RPMI8226 (cell line): ENCODE measurements around the gene LDB3.
"Not testable (repeated sequence)": the region's sequence is repeated elsewhere in the genome, so short reads cannot be mapped to it uniquely, and the experiment has no call there.

Experiments
- DNase-seq: peaks from one replicate; pipeline ENCODE4 v3.0.0-alpha.2; 2015

The LDB3 gene

DNA sequence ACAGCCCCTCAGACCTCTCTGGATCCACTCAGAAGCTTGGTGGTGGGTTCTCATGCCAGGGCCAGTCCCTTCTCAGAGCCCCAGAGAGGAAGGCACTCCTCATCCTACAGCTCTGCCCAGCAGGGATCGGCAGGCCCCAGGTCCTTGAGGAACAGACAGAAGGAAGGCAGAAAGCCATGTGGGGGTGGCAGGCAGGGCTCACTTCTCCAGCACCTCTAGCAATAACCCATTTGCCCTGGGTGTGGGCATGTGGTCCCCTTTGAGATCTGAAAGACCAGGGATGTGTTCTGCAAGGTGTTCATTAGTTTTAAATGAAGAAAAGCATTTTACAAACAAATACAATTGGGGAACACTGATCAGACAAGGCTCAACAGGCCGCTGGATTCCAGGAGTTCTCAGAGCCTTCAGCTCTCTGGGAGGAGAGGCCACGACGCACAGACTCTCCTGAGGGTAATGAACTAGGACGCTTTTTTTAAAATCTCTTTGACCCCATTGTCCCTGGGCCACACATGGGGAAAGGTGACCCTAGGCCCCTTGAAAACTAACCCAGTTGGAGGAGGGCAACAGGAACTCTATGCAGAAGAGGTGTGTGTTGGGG lies 40.6 kb downstream of the LDB3 start:
- no peak for DNase-seq

GRCh38 chr10:86709396-86710185 lies 41.3 kb downstream of the LDB3 start:
- no peak for DNase-seq

- peak; percentile 80 for DNase-seq
These were observed 42.7 kb downstream of the LDB3 start for GRCh38 chr10:86710987-86711512.

DNA sequence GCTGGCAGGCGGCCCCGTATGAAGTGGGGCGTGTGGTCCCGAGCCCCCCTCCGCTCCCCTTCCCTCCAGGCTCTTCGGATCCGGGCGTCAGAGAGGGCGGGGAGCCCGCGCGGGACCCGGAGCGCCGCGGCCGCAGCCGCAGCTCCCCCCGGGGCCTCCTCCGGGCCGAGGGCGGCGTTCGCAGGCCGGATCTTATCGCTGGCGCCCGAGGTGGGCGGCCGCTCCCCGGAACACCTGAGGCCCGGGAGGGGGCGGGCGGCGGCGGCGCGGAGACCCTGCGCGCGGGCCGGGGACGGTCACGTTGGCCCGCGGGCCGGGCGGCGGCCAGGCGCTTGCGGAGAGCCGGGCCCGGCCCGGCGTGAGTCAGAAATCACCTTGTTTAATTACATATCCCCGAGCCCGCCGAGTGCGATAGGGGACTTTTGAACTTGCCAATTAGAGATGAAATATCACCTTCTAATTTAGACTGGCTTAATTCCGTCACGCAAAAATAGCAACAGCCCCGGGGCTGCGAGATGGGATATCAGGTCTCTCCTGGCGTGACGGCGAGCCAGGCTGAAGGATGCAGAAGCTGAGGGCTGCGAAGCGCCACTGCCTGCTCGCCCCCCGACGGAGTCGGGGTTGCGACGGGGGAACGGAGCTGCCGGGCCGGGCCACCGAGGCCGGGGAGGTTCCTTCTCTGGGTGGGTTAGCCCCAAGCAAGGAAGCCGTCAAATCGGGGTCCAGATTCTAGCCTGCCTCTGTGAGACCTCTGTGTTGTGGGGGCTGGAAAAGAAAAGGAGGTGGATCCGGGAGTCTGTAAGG lies 43.4 kb downstream of the LDB3 start:
- peak; percentile 15 for DNase-seq

DNA sequence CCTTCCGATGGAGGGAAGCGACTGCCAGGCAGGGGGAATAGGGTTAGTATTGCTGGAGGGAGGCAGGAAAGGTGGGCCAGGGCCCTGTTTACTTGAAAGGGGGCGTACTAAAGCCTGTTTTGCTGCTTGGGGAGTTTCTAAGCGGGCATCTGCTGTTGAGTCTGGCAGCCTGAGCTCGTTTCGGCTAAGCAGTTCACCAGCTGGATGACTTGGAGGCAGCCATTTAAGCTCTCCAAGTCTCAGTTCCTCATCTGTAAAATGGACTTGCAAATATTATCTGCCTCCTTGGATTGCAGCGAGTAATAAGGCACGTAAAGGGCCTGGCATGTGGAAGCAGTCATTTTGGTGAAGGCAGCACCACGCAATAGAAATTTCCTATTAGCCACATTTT lies 44.0 kb downstream of the LDB3 start:
- DNase-seq = peak; percentile 38

- no peak for DNase-seq
These were observed 47.0 kb downstream of the LDB3 start for GRCh38 chr10:86715156-86715795.

- DNase-seq = no peak
These were observed 47.5 kb downstream of the LDB3 start for GRCh38 chr10:86715836-86716235.

DNA sequence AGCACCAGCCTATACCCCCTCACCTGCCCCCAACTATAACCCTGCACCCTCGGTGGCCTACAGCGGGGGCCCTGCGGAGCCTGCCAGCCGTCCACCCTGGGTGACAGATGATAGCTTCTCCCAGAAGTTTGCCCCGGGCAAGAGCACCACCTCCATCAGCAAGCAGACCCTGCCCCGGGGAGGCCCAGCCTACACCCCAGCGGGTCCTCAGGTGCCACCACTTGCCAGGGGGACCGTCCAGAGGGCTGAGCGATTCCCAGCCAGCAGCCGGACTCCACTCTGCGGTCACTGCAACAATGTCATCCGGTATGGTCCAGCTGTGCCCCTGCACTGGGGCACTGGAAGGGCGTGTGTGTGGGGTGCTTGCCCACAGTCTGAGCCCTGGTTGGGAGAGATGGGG lies 48.2 kb downstream of the LDB3 start:
- no peak for DNase-seq

- no peak for DNase-seq
These were observed 50.2 kb downstream of the LDB3 start for GRCh38 chr10:86718556-86718955.

DNA sequence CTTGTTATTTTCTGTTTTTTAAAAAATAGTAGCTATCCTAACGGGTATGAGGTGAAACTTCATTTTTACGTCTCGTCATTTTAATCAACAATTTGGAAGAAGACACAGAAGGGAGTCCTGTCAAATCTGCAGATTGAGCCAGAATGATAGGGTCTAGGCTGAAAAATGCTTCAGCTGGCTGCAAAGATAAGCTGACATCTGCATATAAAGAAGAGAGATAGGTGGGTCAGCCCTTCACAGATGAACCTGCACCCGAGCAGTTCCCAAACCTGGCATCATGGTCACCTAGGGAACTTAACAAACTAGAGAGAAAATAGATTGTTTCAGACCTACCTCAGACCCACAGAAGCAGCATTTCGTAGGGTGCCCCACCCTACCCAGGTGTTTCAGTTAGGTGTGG lies 52.9 kb downstream of the LDB3 start:
- DNase-seq = no peak

GRCh38 chr10:86723009-86723408 lies 54.7 kb downstream of the LDB3 start:
- no peak for DNase-seq

DNA sequence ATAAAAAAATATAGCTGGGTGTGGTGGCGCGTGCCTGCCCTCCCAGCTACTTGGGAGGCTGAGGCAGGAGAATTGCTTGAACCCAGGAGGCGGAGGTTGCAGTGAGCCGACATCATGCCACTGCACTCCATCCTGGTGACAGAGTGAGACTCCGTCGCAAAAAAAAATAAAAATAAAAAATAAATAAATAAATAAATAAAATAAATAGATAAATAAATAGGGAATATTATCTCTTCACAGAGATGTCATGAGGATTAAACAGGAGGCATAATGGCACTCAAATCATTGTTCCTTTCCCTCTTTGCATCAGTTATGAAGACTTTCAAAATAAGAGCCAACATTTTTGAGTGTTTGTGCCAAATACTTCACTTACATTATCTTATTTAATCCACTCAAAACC lies 56.1 kb downstream of the LDB3 start:
- DNase-seq = no peak

DNA sequence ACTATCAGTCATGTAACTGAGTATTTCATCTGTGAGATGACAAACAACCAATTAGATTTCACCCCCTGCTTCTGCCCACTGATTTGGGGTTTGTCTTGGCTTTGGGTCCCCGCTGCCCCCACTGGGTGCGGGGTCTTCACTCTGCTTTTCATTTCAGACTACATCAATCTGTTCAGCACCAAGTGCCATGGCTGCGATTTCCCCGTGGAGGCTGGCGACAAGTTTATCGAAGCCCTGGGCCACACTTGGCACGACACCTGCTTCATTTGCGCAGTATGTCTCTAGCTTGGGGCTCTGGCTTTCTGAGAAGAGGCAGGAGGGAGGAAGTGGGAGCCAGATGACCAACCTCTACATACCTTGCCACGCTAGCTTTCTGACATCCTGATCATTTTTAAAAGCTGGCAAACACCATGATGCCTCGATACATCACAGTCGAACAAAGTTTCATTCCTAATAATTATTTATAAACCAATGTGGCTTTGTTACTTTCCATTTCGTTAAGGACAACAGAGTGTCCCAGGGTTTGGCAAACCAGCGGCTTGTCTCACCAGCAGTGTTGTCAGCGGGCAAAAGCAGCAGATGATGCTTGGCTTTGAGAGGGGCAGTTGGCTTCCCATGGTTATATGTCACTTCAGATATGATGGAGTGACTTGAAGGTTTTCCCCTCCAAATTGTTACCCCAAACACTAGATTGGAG lies 57.8 kb downstream of the LDB3 start:
- no peak for DNase-seq

GRCh38 chr10:86726677-86726999 lies 58.3 kb downstream of the LDB3 start:
- DNase-seq = no peak

DNA sequence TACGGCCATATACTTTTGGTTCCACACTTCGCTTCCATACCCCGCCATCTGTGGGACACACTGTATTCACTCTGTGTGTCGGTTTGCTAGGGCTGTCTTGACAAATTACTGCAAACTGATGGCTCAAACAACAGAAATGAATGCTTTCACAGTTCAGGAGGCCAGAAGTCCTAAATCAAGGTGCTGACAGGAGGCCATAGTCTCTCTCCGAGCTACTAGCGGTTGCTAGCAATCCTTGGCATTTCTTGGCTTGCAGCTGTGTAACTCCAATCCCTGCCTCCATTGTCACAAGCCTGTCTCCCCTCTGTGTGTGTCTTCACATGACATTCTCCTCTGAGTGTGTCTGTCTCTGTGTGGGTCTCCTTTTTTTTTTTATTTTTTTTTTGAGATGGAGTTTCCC lies 59.2 kb downstream of the LDB3 start:
- DNase-seq = no peak

GRCh38 chr10:86728056-86728455 lies 59.7 kb downstream of the LDB3 start:
- DNase-seq = no peak

GRCh38 chr10:86729677-86730076 lies 61.4 kb downstream of the LDB3 start:
- DNase-seq = no peak

GRCh38 chr10:86730227-86730626 lies 61.9 kb downstream of the LDB3 start:
- peak; percentile 27 for DNase-seq

DNA sequence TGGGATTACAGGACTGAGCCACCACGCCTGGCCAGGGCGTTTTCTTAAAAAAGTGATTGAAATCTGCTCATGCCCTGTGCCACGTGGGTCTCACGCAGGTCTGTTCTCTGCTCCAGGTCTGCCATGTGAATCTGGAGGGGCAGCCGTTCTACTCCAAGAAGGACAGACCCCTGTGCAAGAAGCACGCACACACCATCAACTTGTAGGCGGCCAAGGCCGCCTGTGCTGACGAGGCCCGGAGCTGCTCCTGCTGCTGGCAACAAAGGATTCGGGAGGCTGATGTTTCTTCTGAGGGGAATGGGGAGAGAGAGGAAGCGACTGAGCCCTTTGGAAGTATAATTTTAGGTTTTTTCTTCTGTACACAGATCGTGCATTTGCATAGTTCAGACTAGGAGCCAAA lies 64.5 kb downstream of the LDB3 start:
- no peak for DNase-seq

GRCh38 chr10:86733260-86733671 lies 65.0 kb downstream of the LDB3 start:
- no peak for DNase-seq

- DNase-seq = no peak
These were observed 66.1 kb downstream of the LDB3 start for GRCh38 chr10:86734207-86734988.

GRCh38 chr10:86735278-86735677 lies 67.0 kb downstream of the LDB3 start:
- DNase-seq = not testable (repeated sequence)
